Stimulated activated naive B cell treated with anti-CD40 and anti-IgM and Interleukin-4, amounts not matched to agents 10 μg/mL and 1 μg/mL and 100 μg/mL, for 72 hours (primary cell): Measurements from ENCODE around the gene KCNQ1OT1.
A peak's percentile ranks its signal among the peaks of the same experiment; 100 is the strongest.

Experiments used
- ATAC-seq, 2 donors: fragments of 150-1000 bp; cut with Tn5 transposase; replicated peaks; 2 replicates each; pipeline ENCODE4 v1.10.0; 2021; ENCODE audit warnings: moderate library complexity in 1 of 2
- DNase-seq: peaks from one replicate; pipeline ENCODE4 v3.0.0; 2021
- H3K27ac Mint-ChIP-seq: one replicate; pipeline ENCODE4 v1.8.0; 2022; ENCODE audit warnings: mild to moderate bottlenecking, mixed read lengths
- H3K27me3 Mint-ChIP-seq, 2 donors: one replicate each; pipeline ENCODE4 v1.8.0; 2022; ENCODE audit warnings: mixed read lengths in 2 of 2
- H3K36me3 Mint-ChIP-seq, 2 donors: one replicate each; pipeline ENCODE4 v1.8.0; 2022; ENCODE audit warnings: mixed read lengths in 2 of 2, mild to moderate bottlenecking in 1 of 2
- H3K4me1 Mint-ChIP-seq, 2 donors: one replicate each; pipeline ENCODE4 v1.8.0; 2022; ENCODE audit warnings: mixed read lengths in 2 of 2, mild to moderate bottlenecking in 1 of 2
- H3K4me3 Mint-ChIP-seq, 2 donors: one replicate each; pipeline ENCODE4 v1.8.0; 2022; ENCODE audit warnings: mild to moderate bottlenecking in 2 of 2, mixed read lengths in 2 of 2, moderate library complexity in 1 of 2
- H3K9me3 Mint-ChIP-seq, 2 donors: one replicate each; pipeline ENCODE4 v1.8.0; 2022; ENCODE audit warnings: mixed read lengths in 2 of 2, mild to moderate bottlenecking in 1 of 2

The KCNQ1OT1 gene

GRCh38 chr11:2706321-2706720 lies 6.5 kb upstream of the KCNQ1OT1 start:
- Mint-ChIP-seq H3K27ac (no peak overlapping the region), H3K36me3 (peaks cover 5 to 37% of the 10 kb centered on the region in 2 donors), H3K27me3 (peaks cover 3 to 5% of the 10 kb centered on the region in 2 donors), H3K9me3 (peaks cover 10 to 15% of the 10 kb centered on the region in 2 donors), H3K4me1 (peaks cover 16 to 21% of the 10 kb centered on the region in 2 donors), H3K4me3 (no peak overlapping the region)
- ATAC-seq (no peak), DNase-seq (no peak)

- ATAC-seq (no peak), DNase-seq (no peak)
- Mint-ChIP-seq H3K27me3 (peaks cover 3 to 5% of the 10 kb centered on the region in 2 donors), H3K4me3 (no peak overlapping the region), H3K27ac (no peak overlapping the region), H3K9me3 (peaks cover 10 to 12% of the 10 kb centered on the region in 2 donors), H3K4me1 (peaks cover 16 to 28% of the 10 kb centered on the region in 2 donors), H3K36me3 (peaks cover 2 to 31% of the 10 kb centered on the region in 2 donors)
Observed at GRCh38 chr11:2704896-2705606, 5.3 kb upstream of the KCNQ1OT1 start.

- Mint-ChIP-seq H3K4me3 (no peak overlapping the region), H3K36me3 (peaks cover 2 to 24% of the 10 kb centered on the region in 2 donors), H3K27ac (no peak overlapping the region), H3K9me3 (peaks cover 6 to 10% of the 10 kb centered on the region in 2 donors), H3K4me1 (peaks cover 16 to 28% of the 10 kb centered on the region in 2 donors), H3K27me3 (peaks cover 0 to 5% of the 10 kb centered on the region in 2 donors)
- ATAC-seq (no peak), DNase-seq (no peak)
Observed at GRCh38 chr11:2704356-2704755, 4.6 kb upstream of the KCNQ1OT1 start.

- Mint-ChIP-seq H3K4me3 (no peak overlapping the region), H3K27me3 (peaks cover 0 to 5% of the 10 kb centered on the region in 2 donors), H3K36me3 (peaks cover 2 to 30% of the 10 kb centered on the region in 2 donors), H3K27ac (no peak overlapping the region), H3K9me3 (peaks cover 5 to 10% of the 10 kb centered on the region in 2 donors), H3K4me1 (peaks cover 17 to 35% of the 10 kb centered on the region in 2 donors)
- ATAC-seq (no peak), DNase-seq (no peak)
Observed at GRCh38 chr11:2703363-2704141, 3.8 kb upstream of the KCNQ1OT1 start.

GRCh38 chr11:2702771-2703362 lies 3.1 kb upstream of the KCNQ1OT1 start:
- Mint-ChIP-seq H3K36me3 (peaks cover 2 to 33% of the 10 kb centered on the region in 2 donors), H3K27me3 (peaks cover 0 to 5% of the 10 kb centered on the region in 2 donors), H3K4me1 (peaks cover 20 to 40% of the 10 kb centered on the region in 2 donors), H3K4me3 (no peak overlapping the region), H3K9me3 (peaks cover 5 to 10% of the 10 kb centered on the region in 2 donors), H3K27ac (no peak overlapping the region)
- ATAC-seq (no peak), DNase-seq (no peak)

GRCh38 chr11:2701898-2702434 lies 2.2 kb upstream of the KCNQ1OT1 start:
- ATAC-seq (no peak), DNase-seq (no peak)
- no peak overlapping the region for H3K27ac Mint-ChIP-seq
- peaks cover 0 to 5% of the 10 kb centered on the region in 2 donors for H3K27me3 Mint-ChIP-seq
- peaks cover 2 to 33% of the 10 kb centered on the region in 2 donors for H3K36me3 Mint-ChIP-seq
- H3K4me3 Mint-ChIP-seq = no peak overlapping the region
- H3K9me3 Mint-ChIP-seq = peaks cover 5 to 10% of the 10 kb centered on the region in 2 donors
- H3K4me1 Mint-ChIP-seq = peaks cover 20 to 40% of the 10 kb centered on the region in 2 donors

- ATAC-seq = no peak
- Mint-ChIP-seq H3K4me1 (peaks cover 21 to 40% of the 10 kb centered on the region in 2 donors), H3K36me3 (peaks cover 5 to 33% of the 10 kb centered on the region in 2 donors), H3K27ac (peak overlapping the region; percentile 86), H3K9me3 (peaks cover 5 to 7% of the 10 kb centered on the region in 2 donors), H3K4me3 (peak overlapping the region; percentile 80 to 87), H3K27me3 (peaks cover 0 to 5% of the 10 kb centered on the region in 2 donors)
- no peak for DNase-seq
Observed at GRCh38 chr11:2701230-2701629, 1.4 kb upstream of the KCNQ1OT1 start.

GRCh38 chr11:2700415-2701211 lies 819 bp upstream of the KCNQ1OT1 start:
- no peak for DNase-seq
- Mint-ChIP-seq H3K9me3 (peaks cover under 1 to 2% of the 10 kb centered on the region in 2 donors), H3K27me3 (peaks cover 0 to 5% of the 10 kb centered on the region in 2 donors), H3K36me3 (peaks cover 4 to 31% of the 10 kb centered on the region in 2 donors), H3K4me3 (peak overlapping the region; percentile 87 to 92), H3K27ac (peak overlapping the region; percentile 97), H3K4me1 (peaks cover 24 to 43% of the 10 kb centered on the region in 2 donors)
- peak; percentile 50 to 51 for ATAC-seq

GRCh38 chr11:2699185-2699530 lies 636 bp downstream of the KCNQ1OT1 start:
- Mint-ChIP-seq H3K27ac (peak overlapping the region; percentile 97), H3K9me3 (no peaks in the 10 kb centered on the region), H3K27me3 (peaks cover 0 to under 1% of the 10 kb centered on the region in 2 donors), H3K36me3 (peaks cover 4 to 30% of the 10 kb centered on the region in 2 donors), H3K4me1 (peaks cover 30 to 54% of the 10 kb centered on the region in 2 donors), H3K4me3 (peak overlapping the region; percentile 87 to 92)
- DNase-seq (no peak), ATAC-seq (peak; percentile 1 to 19)

- H3K4me3 Mint-ChIP-seq = peak overlapping the region; percentile 87 to 92
- peaks cover 31 to 52% of the 10 kb centered on the region in 2 donors for H3K4me1 Mint-ChIP-seq
- H3K27ac Mint-ChIP-seq = peak overlapping the region; percentile 97
- H3K27me3 Mint-ChIP-seq = no peaks in the 10 kb centered on the region
- no peak for ATAC-seq
- DNase-seq = no peak
- H3K36me3 Mint-ChIP-seq = peaks cover 4 to 30% of the 10 kb centered on the region in 2 donors
- no peaks in the 10 kb centered on the region for H3K9me3 Mint-ChIP-seq
Observed at GRCh38 chr11:2698386-2699184, 1.2 kb downstream of the KCNQ1OT1 start.

- peaks cover 29 to 50% of the 10 kb centered on the region in 2 donors for H3K4me1 Mint-ChIP-seq
- no peak for ATAC-seq
- no peaks in the 10 kb centered on the region for H3K9me3 Mint-ChIP-seq
- H3K4me3 Mint-ChIP-seq = no peak overlapping the region
- no peak for DNase-seq
- H3K27ac Mint-ChIP-seq = no peak overlapping the region
- H3K27me3 Mint-ChIP-seq = no peaks in the 10 kb centered on the region
- peaks cover 4 to 30% of the 10 kb centered on the region in 2 donors for H3K36me3 Mint-ChIP-seq
Observed at GRCh38 chr11:2697866-2698265, 1.9 kb downstream of the KCNQ1OT1 start.

GRCh38 chr11:2696455-2696854 lies 3.3 kb downstream of the KCNQ1OT1 start:
- no peaks in the 10 kb centered on the region for H3K27me3 Mint-ChIP-seq
- no peaks in the 10 kb centered on the region for H3K9me3 Mint-ChIP-seq
- H3K4me1 Mint-ChIP-seq = peaks cover 31 to 58% of the 10 kb centered on the region in 2 donors
- H3K4me3 Mint-ChIP-seq = no peak overlapping the region
- no peak for DNase-seq
- ATAC-seq = no peak
- H3K27ac Mint-ChIP-seq = no peak overlapping the region
- H3K36me3 Mint-ChIP-seq = peaks cover 4 to 34% of the 10 kb centered on the region in 2 donors
